HepG2 (cell line): Measurements from ENCODE around the gene PLLP. TPM values are rescaled to one million over a fixed set of nuclear protein-coding genes. Genes with fewer than 3 reads are reported as not detected.

ENCODE experiments used
- AKAP8 ChIP-seq: sonication (generic); formaldehyde crosslinking; IDR thresholded peaks from 2 replicates; pipeline ENCODE4 v1.5.1; 2020; ENCODE audit warnings: mild to moderate bottlenecking, missing genetic modification reagents
- ARNTL ChIP-seq: sonication (generic); formaldehyde crosslinking; IDR thresholded peaks from 2 replicates; pipeline ENCODE4 v1.4.0; 2020; ENCODE audit warnings: mild to moderate bottlenecking, missing genetic modification reagents
- ATAD3A ChIP-seq: sonication (generic); formaldehyde crosslinking; IDR thresholded peaks from 2 replicates; pipeline ENCODE4 v1.4.0; 2020; ENCODE audit warnings: missing genetic modification reagents
- ATF5 ChIP-seq: sonication (generic); formaldehyde crosslinking; IDR thresholded peaks from 2 replicates; pipeline ENCODE4 v1.4.0; 2020; ENCODE audit warnings: mild to moderate bottlenecking, low read depth, missing genetic modification reagents
- CBFB ChIP-seq: sonication (generic); formaldehyde crosslinking; IDR thresholded peaks from 2 replicates; pipeline ENCODE4 v1.4.0; 2020; ENCODE audit warnings: missing genetic modification reagents
- CBX1 ChIP-seq: IDR thresholded peaks from one replicate; pipeline ENCODE4 v1.6.1; 2016; ENCODE audit warnings: antibody characterized with exemption, low read depth
- FOXM1 ChIP-seq: sonication (generic); formaldehyde crosslinking; IDR thresholded peaks from 2 replicates; pipeline ENCODE4 v1.5.0; 2020; ENCODE audit warnings: missing genetic modification reagents
- FOXO1 ChIP-seq: sonication (generic); formaldehyde crosslinking; IDR thresholded peaks from 2 replicates; pipeline ENCODE4 v1.4.0; 2020; ENCODE audit warnings: missing genetic modification reagents
- HOXD1 ChIP-seq: sonication (generic); formaldehyde crosslinking; IDR thresholded peaks from 2 replicates; pipeline ENCODE4 v1.5.0; 2020; ENCODE audit warnings: missing genetic modification reagents
- KAT2B ChIP-seq: fragments of 150-350 bp; IDR thresholded peaks from 2 replicates; pipeline ENCODE4 v1.6.1; 2014; ENCODE audit warnings: low read depth, low read length, borderline replicate concordance
- KAT8 ChIP-seq: IDR thresholded peaks from 2 replicates; pipeline ENCODE4 v1.6.1; 2016; ENCODE audit warnings: missing genetic modification reagents, missing compliant biosample characterization
- KLF15 ChIP-seq: sonication (generic); formaldehyde crosslinking; IDR thresholded peaks from 2 replicates; pipeline ENCODE4 v1.8.1; 2023; ENCODE audit warnings: borderline replicate concordance, mild to moderate bottlenecking, inconsistent platforms, missing genetic modification reagents, mixed read lengths
- KLF16 ChIP-seq, 2 experiments: sonication (generic) in 1 of 2; formaldehyde crosslinking in 1 of 2; IDR thresholded peaks; 2 replicates each; pipeline versions ENCODE4 v1.6.1 to v1.8.0; 2016 to 2023; ENCODE audit warnings: missing genetic modification reagents in 2 of 2, missing compliant biosample characterization in 1 of 2
- KLF9 ChIP-seq: IDR thresholded peaks from 2 replicates; pipeline ENCODE4 v1.6.1; 2016; ENCODE audit warnings: low read depth
- MLX ChIP-seq: IDR thresholded peaks from 2 replicates; pipeline ENCODE4 v1.6.1; 2016
- MNT ChIP-seq: fragments of 450-650 bp; IDR thresholded peaks from 2 replicates; pipeline ENCODE4 v1.6.1; 2016
- NFIC ChIP-seq: IDR thresholded peaks from 2 replicates; pipeline ENCODE4 v1.6.1; 2012; ENCODE audit warnings: mild to moderate bottlenecking, low read length, inconsistent platforms
- PHF8 ChIP-seq: sonication (generic); formaldehyde crosslinking; IDR thresholded peaks from 2 replicates; pipeline ENCODE4 v1.5.0; 2020; ENCODE audit warnings: missing genetic modification reagents
- SIN3A ChIP-seq: IDR thresholded peaks from 2 replicates; pipeline ENCODE4 v1.6.1; 2011; ENCODE audit warnings: low read depth, mild to moderate bottlenecking, control low read depth, low read length, borderline replicate concordance
- SNAPC4 ChIP-seq: sonication (generic); formaldehyde crosslinking; IDR thresholded peaks from 2 replicates; pipeline ENCODE4 v1.4.0; 2020; ENCODE audit warnings: mild to moderate bottlenecking, missing genetic modification reagents
- SRSF4 ChIP-seq: fragments of 200-400 bp; formaldehyde crosslinking; IDR thresholded peaks from one replicate; pipeline ENCODE4 v1.6.1; 2018; ENCODE audit warnings: mild to moderate bottlenecking, low read depth, low read length, moderate library complexity; ENCODE audit not compliant: poor library complexity, severe bottlenecking
- SRSF9 ChIP-seq: fragments of 200-400 bp; formaldehyde crosslinking; IDR thresholded peaks from 2 replicates; pipeline ENCODE4 v1.6.1; 2018; ENCODE audit warnings: borderline replicate concordance, mild to moderate bottlenecking, low read depth, low read length; ENCODE audit not compliant: insufficient read depth, poor library complexity, severe bottlenecking
- SSRP1 ChIP-seq: IDR thresholded peaks from 2 replicates; pipeline ENCODE4 v1.6.1; 2016; ENCODE audit warnings: control low read depth
- ZNF160 ChIP-seq: sonication (generic); formaldehyde crosslinking; IDR thresholded peaks from 2 replicates; pipeline ENCODE4 v1.8.0; 2022; ENCODE audit warnings: mild to moderate bottlenecking, inconsistent platforms, missing genetic modification reagents
- ZNF441 ChIP-seq: sonication (generic); formaldehyde crosslinking; IDR thresholded peaks from 2 replicates; pipeline ENCODE4 v1.7.0; 2021; ENCODE audit warnings: missing genetic modification reagents, borderline replicate concordance
- polyA plus RNA-seq, 8 experiments: library from polyadenylated mRNA; depleted of rRNA in 3 of 8; stranded (reverse) in 7 of 8; unstranded in 1 of 8; fragments of >200 nt; fragmentation: Illumina TruSeq in 4 of 8; extraction: Trizol in 4 of 8; gene quantifications; 2 replicates each; pipeline versions ENCODE4 v1.2.1 to v1.2.3, GENCODE V29; 2011 to 2016; ENCODE audit warnings: low read depth in 4 of 8, missing spikeins in 1 of 8, mixed read lengths in 1 of 8; ENCODE audit not compliant: insufficient read depth in 1 of 8
- total RNA-seq, 5 experiments: library from RNA; depleted of rRNA; stranded (reverse); fragments of >200 nt; fragmentation: Illumina TruSeq; extraction: Trizol; gene quantifications; 2 replicates each; pipeline ENCODE4 v1.2.3, GENCODE V29; 2016; ENCODE audit warnings: low read depth in 1 of 5

PLLP gene
- total and polyA plus RNA-seq, 2 of the 13 experiments (the other 11 are each of a cell fraction or from before 2014, with no cell fraction given): 60.6 to 127 TPM

DNA sequence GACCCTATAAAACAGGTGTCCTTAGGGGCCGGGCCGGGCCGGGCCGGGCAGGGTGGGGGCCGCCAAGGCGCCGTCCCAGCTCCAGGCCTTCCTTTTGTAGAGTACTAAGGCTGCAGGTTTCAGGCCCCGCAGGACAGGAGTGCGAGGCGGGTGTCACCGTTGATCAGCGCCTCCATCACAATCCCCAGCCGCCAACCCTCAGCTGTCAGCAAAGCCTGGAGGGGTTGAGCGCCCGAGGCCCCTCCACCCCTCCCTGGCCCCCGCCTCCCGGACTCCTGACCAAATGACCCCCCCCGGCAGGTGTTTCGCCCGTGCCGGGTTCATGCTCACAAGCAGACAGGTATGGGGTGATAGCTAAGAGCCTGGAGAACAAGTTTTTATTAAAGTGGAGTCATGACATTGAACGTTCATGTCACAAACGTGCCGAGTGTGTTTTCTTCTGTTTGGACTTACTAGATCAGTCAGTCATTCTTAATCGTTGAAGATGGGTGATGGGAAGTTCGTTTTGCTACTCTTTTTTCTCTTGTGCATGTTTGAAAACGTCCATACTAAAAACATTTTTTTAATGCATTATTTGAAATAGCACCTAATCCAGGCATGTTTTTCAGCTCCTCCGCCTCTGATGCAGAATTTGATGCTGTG lies 38.9 kb downstream of the PLLP start (continued):
- TF ChIP-seq ATF5 (CRISPR knock-in tag): no peak
- TF ChIP-seq MNT: no peak
- no peak for TF ChIP-seq HOXD1 (CRISPR knock-in tag)
- no peak; the same call in 1 of the 2 replicates for TF ChIP-seq ZNF160 (CRISPR knock-in tag)
- no peak for TF ChIP-seq CBFB (CRISPR knock-in tag)
- no peak for TF ChIP-seq CBX1
- TF ChIP-seq FOXO1 (CRISPR knock-in tag): no peak
- no peak for TF ChIP-seq NFIC
- TF ChIP-seq ZNF441 (CRISPR knock-in tag): no peak
- no peak for TF ChIP-seq SSRP1 (CRISPR knock-in tag)
- TF ChIP-seq SIN3A: peak; percentile 8; the same call in 1 of the 2 replicates
- no peak for TF ChIP-seq KLF9 (CRISPR knock-in tag)
- TF ChIP-seq SRSF4: no peak
- TF ChIP-seq ATAD3A (CRISPR knock-in tag): no peak
- no peak for TF ChIP-seq SRSF9
- no peak for TF ChIP-seq AKAP8 (CRISPR knock-in tag)
- no peak for TF ChIP-seq FOXM1 (CRISPR knock-in tag)
- no peak for TF ChIP-seq ARNTL (CRISPR knock-in tag)
- TF ChIP-seq KLF16 (CRISPR knock-in tag; IDR thresholded peaks at IDR 0.05): no peak; a peak in 1 of 4 replicates
- 0 out of 2 replicates have a peak, but pooled peaks have one; percentile 11 for TF ChIP-seq KLF15 (CRISPR knock-in tag)
- no peak for TF ChIP-seq MLX (CRISPR knock-in tag)
- no peak for TF ChIP-seq KAT2B
- TF ChIP-seq KAT8 (CRISPR knock-in tag): no peak
- no peak for TF ChIP-seq SNAPC4 (CRISPR knock-in tag)
- peak; percentile 17 for TF ChIP-seq PHF8 (CRISPR knock-in tag)
